Activated gamma-delta T cell treated with Interleukin-2 at 50 U/mL for 16 hours (primary cell): ENCODE results near the gene ERC1.
"Not testable (repeated sequence)": the region's sequence is repeated elsewhere in the genome, so short reads cannot be mapped to it uniquely, and the experiment has no call there.

Source experiments
- DNase-seq: peaks from one replicate; pipeline ENCODE4 v3.0.0-alpha.2; 2020

ERC1 gene

GRCh38 chr12:1297639-1298175 lies 306.7 kb downstream of the ERC1 start:
- DNase-seq, result no peak

- DNase-seq, result no peak
Observed at GRCh38 chr12:1300460-1300859, 309.4 kb downstream of the ERC1 start.

- no peak for DNase-seq
Observed at GRCh38 chr12:1302201-1302870, 311.3 kb downstream of the ERC1 start.

GRCh38 chr12:1305063-1305434 lies 314.0 kb downstream of the ERC1 start:
- no peak for DNase-seq

GRCh38 chr12:1305791-1306500 lies 314.9 kb downstream of the ERC1 start:
- no peak for DNase-seq

- DNase-seq, result no peak
Observed at GRCh38 chr12:1306817-1307216, 315.8 kb downstream of the ERC1 start.

GRCh38 chr12:1307796-1308195 lies 316.8 kb downstream of the ERC1 start:
- no peak for DNase-seq

- no peak for DNase-seq
Observed at GRCh38 chr12:1309613-1310012, 318.6 kb downstream of the ERC1 start.

- no peak for DNase-seq
Observed at GRCh38 chr12:1310653-1311052, 319.6 kb downstream of the ERC1 start.

- no peak for DNase-seq
Observed at GRCh38 chr12:1311145-1311544, 320.1 kb downstream of the ERC1 start.

GRCh38 chr12:1313906-1314305 lies 322.9 kb downstream of the ERC1 start:
- DNase-seq, result no peak

GRCh38 chr12:1314523-1314922 lies 323.5 kb downstream of the ERC1 start:
- no peak for DNase-seq

- not testable (repeated sequence) for DNase-seq
Observed at GRCh38 chr12:1316991-1317390, 326.0 kb downstream of the ERC1 start.

GRCh38 chr12:1318327-1319031 lies 327.5 kb downstream of the ERC1 start:
- DNase-seq, result no peak

- no peak for DNase-seq
Observed at GRCh38 chr12:1319212-1319611, 328.2 kb downstream of the ERC1 start.

- DNase-seq, result no peak
Observed at GRCh38 chr12:1320021-1320420, 329.0 kb downstream of the ERC1 start.

- no peak for DNase-seq
Observed at GRCh38 chr12:1322821-1323220, 331.8 kb downstream of the ERC1 start.

- DNase-seq, result no peak
Observed at GRCh38 chr12:1324099-1324498, 333.1 kb downstream of the ERC1 start.

GRCh38 chr12:1324910-1325309 lies 333.9 kb downstream of the ERC1 start:
- DNase-seq, result no peak

GRCh38 chr12:1325666-1326065 lies 334.6 kb downstream of the ERC1 start:
- no peak for DNase-seq

- DNase-seq, result no peak
Observed at GRCh38 chr12:1326258-1326657, 335.2 kb downstream of the ERC1 start.

- no peak for DNase-seq
Observed at GRCh38 chr12:1328391-1328790, 337.4 kb downstream of the ERC1 start.

GRCh38 chr12:1329784-1330476 lies 338.9 kb downstream of the ERC1 start:
- DNase-seq, result no peak
